ENCODE results near the gene DENND4B.
"Not testable (repeated sequence)": the region's sequence is repeated elsewhere in the genome, so short reads cannot be mapped to it uniquely, and the experiment has no call there.

DNA sequence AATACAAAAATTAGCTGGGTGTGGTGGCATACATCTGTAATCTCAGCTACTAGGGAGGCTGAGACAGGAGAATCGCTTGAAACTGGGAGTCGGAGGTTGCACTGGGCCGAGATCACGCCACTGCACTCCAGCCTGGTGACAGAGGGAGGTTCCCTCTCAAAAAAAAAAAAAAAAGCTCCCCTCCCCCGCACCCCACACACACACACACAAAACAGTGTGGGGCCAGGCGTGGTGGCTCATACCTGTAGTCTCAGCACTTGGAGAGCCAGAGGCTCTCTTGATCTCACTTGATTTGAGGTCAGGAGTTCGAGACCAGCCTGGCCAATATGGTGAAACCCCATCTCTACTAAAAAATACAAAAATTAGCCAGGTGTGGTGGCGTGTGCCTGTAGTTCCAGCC lies 40.6 kb downstream of the DENND4B start:
- TF ChIP-seq, protein P1, sequence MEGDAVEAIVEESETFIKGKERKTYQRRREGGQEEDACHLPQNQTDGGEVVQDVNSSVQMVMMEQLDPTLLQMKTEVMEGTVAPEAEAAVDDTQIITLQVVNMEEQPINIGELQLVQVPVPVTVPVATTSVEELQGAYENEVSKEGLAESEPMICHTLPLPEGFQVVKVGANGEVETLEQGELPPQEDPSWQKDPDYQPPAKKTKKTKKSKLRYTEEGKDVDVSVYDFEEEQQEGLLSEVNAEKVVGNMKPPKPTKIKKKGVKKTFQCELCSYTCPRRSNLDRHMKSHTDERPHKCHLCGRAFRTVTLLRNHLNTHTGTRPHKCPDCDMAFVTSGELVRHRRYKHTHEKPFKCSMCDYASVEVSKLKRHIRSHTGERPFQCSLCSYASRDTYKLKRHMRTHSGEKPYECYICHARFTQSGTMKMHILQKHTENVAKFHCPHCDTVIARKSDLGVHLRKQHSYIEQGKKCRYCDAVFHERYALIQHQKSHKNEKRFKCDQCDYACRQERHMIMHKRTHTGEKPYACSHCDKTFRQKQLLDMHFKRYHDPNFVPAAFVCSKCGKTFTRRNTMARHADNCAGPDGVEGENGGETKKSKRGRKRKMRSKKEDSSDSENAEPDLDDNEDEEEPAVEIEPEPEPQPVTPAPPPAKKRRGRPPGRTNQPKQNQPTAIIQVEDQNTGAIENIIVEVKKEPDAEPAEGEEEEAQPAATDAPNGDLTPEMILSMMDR (IDR thresholded peaks at IDR 0.05; ENCODE audit: low read depth, low read length, poor library complexity, severe bottlenecking): not testable (repeated sequence)
- not testable (repeated sequence) for TF ChIP-seq EZH2phosphoT487 (IDR thresholded peaks at IDR 0.05; ENCODE audit: borderline replicate concordance, low read length)

Measured in DOHH2 (cell line).